Fibroblast of mammary gland (primary cell): ENCODE results near the gene FAXC.

ENCODE experiments used
- DNase-seq: peaks from one replicate; pipeline ENCODE4 v3.0.0-alpha.2; 2010; ENCODE audit warnings: low read depth
- H3K4me3 ChIP-seq: 2 replicates; pipeline ENCODE4 v1.5.1; 2011; ENCODE audit warnings: low read depth, mild to moderate bottlenecking, low read length, moderate library complexity; ENCODE audit not compliant: control insufficient read depth
- TF ChIP-seq, protein P1 (sequence below): conservative IDR thresholded peaks from 2 replicates; pipeline ENCODE4 v1.5.1; 2011; ENCODE audit warnings: low read depth, low read length, inconsistent platforms; ENCODE audit not compliant: control insufficient read depth, insufficient read depth

Gene FAXC

DNA sequence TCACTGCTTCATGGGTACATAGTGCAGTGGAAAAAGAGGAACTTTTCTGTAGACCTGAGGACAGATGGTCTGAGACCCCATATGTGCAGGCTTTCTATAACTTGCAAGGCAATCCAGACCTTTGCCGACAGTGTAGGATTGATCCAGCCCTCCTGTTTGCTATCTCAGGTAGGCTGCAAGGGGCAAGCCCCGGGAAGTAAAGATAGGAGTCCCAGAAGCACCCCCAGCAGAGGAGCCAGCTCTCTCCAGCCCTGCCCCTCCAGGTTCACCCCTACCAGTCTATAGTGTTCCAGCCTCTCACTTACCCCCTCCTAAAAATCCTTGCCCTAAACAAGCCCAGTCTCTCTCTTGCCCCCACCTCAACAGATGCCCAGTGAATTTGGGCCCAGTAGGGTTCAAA, 96.2 kb downstream of the FAXC start:
- TF ChIP-seq, protein P1, sequence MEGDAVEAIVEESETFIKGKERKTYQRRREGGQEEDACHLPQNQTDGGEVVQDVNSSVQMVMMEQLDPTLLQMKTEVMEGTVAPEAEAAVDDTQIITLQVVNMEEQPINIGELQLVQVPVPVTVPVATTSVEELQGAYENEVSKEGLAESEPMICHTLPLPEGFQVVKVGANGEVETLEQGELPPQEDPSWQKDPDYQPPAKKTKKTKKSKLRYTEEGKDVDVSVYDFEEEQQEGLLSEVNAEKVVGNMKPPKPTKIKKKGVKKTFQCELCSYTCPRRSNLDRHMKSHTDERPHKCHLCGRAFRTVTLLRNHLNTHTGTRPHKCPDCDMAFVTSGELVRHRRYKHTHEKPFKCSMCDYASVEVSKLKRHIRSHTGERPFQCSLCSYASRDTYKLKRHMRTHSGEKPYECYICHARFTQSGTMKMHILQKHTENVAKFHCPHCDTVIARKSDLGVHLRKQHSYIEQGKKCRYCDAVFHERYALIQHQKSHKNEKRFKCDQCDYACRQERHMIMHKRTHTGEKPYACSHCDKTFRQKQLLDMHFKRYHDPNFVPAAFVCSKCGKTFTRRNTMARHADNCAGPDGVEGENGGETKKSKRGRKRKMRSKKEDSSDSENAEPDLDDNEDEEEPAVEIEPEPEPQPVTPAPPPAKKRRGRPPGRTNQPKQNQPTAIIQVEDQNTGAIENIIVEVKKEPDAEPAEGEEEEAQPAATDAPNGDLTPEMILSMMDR = no peak
- no peak overlapping the region for H3K4me3 ChIP-seq
- no peak for DNase-seq

DNA sequence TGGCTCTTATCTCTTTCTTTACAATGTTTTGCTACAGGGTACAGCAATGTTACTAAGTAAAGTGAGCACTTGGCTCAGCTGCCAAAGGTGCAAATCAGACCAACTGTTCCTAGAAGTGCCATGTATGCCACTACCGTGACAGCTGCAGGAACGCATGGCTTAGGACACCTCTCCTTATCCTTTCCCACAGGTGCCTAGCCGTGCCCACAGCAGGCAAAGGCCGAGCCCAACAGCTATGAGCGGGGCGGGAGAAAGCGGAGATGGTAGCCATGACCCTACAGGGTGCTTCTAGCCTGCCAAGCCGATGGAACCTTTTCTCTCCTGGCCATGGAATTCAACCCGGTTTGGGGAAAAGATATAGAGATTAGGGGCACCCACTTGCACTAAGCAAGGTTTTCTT, 97.1 kb downstream of the FAXC start:
- H3K4me3 ChIP-seq = no peak overlapping the region
- TF ChIP-seq, protein P1 = no peak
- DNase-seq = no peak

DNA sequence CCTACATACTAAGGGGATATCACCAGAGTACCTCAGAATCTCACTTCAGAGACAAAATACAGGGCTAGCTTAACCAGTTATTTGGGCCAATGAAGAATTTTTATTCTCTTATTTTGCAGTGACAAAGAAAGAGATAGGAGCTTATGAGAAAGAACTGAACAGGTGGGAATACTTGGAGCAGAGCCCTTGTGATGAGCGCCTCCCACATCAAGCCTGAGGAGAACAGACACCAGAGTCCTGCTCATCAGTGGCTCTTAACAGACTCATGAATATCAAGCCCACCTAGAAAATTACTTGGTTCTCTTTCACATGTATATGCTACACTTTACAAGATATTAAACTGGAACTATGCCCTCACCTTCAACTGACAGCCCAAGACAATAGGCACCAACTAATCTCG, 99.0 kb downstream of the FAXC start:
- H3K4me3 ChIP-seq = no peak overlapping the region
- TF ChIP-seq, protein P1 = no peak
- DNase-seq = no peak

DNA sequence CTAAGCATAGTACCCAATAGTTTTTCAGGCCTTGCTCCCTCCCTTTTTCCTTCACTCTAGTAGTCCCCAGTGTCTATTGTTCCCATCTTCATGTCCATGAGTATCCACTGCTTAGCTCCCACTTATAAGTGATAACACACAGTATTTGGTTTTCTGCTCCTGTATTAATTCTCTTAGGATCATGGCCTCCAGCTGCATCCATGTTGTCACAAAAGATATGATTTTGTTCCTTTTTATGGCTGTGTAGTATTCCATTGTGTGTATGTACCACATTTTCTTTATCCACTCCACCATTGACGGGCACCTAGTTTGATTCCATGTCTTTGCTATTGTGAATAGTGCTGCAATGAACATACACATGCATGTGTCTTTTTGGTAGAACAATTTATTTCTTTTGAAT, 102.9 kb downstream of the FAXC start:
- TF ChIP-seq, protein P1 = no peak
- DNase-seq = no peak
- H3K4me3 ChIP-seq = no peak overlapping the region

DNA sequence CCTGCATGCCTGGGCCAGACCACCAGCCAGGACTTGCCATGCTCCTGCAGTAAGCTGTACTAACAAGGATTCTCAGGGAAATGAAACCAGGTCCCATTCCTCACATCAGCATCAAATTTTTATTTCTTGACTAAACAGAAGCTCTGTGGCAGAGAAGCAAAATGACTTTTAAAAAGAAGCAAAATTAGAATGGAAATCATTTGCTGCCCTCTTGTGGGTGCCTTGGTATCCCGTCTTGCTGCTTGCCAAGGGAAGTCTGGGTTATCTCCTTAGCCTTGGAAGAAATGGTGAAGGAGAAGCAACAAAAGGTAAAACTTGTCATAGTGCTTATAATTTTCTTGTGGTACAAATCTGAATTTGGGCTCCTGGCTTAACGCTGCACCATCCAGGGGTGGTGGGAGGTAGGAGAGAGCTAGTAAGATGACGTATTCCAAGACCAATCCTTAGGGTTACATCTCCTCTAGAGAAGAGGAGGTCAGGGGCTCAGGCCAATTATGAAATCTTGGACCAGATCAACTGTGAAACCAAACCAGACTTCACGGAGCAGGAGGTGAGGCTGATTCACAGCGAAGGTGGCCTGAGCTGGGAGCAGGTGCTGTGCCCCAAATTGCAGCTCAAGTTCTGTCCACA, 107.5 kb downstream of the FAXC start:
- DNase-seq = peak; percentile 33
- no peak overlapping the region for H3K4me3 ChIP-seq
- TF ChIP-seq, protein P1 = peak; percentile 45

DNA sequence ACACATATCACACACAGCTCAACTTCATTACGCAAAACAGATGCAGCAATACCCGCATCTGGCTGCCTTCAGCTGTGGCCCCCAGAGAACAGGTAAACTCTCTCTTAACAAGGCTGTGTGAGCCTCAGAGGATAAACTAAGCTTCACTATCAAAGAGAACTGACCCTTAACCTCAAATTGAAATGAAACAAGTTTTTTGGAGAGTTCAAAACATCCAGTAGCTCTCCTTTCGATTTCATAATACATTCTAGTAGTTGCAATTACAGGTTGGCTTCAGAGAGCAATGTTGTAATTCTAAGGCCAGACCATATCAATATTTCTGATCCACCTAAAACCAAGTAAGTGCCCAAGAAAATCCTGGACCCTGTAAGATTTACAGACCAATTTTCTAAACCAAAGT, 113.5 kb downstream of the FAXC start:
- TF ChIP-seq, protein P1 = no peak
- H3K4me3 ChIP-seq = no peak overlapping the region
- no peak for DNase-seq

DNA sequence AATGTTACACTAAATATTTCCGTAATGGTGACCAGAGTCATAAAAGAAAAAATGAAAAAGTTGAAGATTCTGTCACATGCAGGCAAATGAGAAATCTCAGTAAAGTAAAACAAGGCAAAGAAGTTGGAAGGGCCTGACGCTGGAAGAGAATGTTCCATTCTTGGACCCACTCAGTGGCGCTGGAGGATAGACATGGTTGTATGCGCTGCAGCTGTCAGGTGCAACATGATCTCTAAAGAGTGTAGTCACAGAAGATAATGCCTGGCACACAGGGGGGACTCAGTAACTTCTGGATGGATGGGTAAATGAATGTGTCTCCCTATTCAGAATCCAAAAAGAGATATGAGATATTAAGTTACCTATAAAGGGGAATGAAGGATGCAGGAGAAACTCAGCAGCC, 116.3 kb downstream of the FAXC start:
- TF ChIP-seq, protein P1 = no peak

More for the DNA sequence above, 116.3 kb downstream of the FAXC start:
- DNase-seq = no peak
- no peak overlapping the region for H3K4me3 ChIP-seq
